GM10266 (cell line): ENCODE measurements around the gene STXBP6.

Experiments
- DNase-seq: peaks from one replicate; pipeline ENCODE4 v3.0.0; 2012; ENCODE audit errors: extremely low spot score
- CTCF ChIP-seq: IDR thresholded peaks from 2 replicates; pipeline ENCODE4 v1.5.1; 2012; ENCODE audit warnings: mild to moderate bottlenecking, low read depth; ENCODE audit not compliant: control insufficient read depth, insufficient read depth; ENCODE audit errors: missing control alignments

Gene STXBP6

GRCh38 chr14:25049568-25050268, at the start of gene STXBP6:
Gene STXBP6 (minus strand): TSS chr14:25050147. CDS start chr14:24974818, 75,329 bp downstream.
- DNase-seq, result no peak
- TF ChIP-seq CTCF, result no peak

GRCh38 chr14:25097120-25097519, 47.2 kb upstream of the STXBP6 start:
- TF ChIP-seq CTCF, result no peak

GRCh38 chr14:25095736-25096437, 45.9 kb upstream of the STXBP6 start:
- DNase-seq, result no peak
- no peak for TF ChIP-seq CTCF

More at GRCh38 chr14:25097120-25097519, 47.2 kb upstream of the STXBP6 start:
- no peak for DNase-seq

GRCh38 chr14:25094171-25094907, 44.4 kb upstream of the STXBP6 start:
- no peak for TF ChIP-seq CTCF
- DNase-seq, result no peak

- TF ChIP-seq CTCF, result no peak
- no peak for DNase-seq
These were observed 42.4 kb upstream of the STXBP6 start for GRCh38 chr14:25092258-25092740.

- no peak for TF ChIP-seq CTCF
- no peak for DNase-seq
These were observed 40.9 kb upstream of the STXBP6 start for GRCh38 chr14:25090716-25091454.
